Neural progenitor cell (in vitro differentiated cells): ENCODE measurements around the gene GPR4.

Source experiments
- EZH2 ChIP-seq: fragments of 200-600 bp; sonication (generic); IDR thresholded peaks from 2 replicates; pipeline ENCODE4 v1.6.1; 2017; ENCODE audit warnings: antibody characterized with exemption, mild to moderate bottlenecking, moderate library complexity
- TF ChIP-seq, protein P1 (sequence below): fragments of 200-600 bp; sonication (generic); IDR thresholded peaks from 2 replicates; pipeline ENCODE4 v1.5.1; 2017; ENCODE audit warnings: antibody characterized with exemption, mild to moderate bottlenecking

- TF ChIP-seq, protein P1, sequence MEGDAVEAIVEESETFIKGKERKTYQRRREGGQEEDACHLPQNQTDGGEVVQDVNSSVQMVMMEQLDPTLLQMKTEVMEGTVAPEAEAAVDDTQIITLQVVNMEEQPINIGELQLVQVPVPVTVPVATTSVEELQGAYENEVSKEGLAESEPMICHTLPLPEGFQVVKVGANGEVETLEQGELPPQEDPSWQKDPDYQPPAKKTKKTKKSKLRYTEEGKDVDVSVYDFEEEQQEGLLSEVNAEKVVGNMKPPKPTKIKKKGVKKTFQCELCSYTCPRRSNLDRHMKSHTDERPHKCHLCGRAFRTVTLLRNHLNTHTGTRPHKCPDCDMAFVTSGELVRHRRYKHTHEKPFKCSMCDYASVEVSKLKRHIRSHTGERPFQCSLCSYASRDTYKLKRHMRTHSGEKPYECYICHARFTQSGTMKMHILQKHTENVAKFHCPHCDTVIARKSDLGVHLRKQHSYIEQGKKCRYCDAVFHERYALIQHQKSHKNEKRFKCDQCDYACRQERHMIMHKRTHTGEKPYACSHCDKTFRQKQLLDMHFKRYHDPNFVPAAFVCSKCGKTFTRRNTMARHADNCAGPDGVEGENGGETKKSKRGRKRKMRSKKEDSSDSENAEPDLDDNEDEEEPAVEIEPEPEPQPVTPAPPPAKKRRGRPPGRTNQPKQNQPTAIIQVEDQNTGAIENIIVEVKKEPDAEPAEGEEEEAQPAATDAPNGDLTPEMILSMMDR: no peak
- TF ChIP-seq EZH2: no peak
These were observed 6.2 kb downstream of the GPR4 start for GRCh38 chr19:45595814-45596213.
